ENCODE data around the gene LBR.
"Not testable (repeated sequence)": the region's sequence is repeated elsewhere in the genome, so short reads cannot be mapped to it uniquely, and the experiment has no call there.

LBR gene

GRCh38 chr1:225427235-225428067 lies at the start of gene LBR:
LBR (minus strand) TSS chr1:225428038; CDS start chr1:225424075, 3,963 bp downstream.
- DNase-seq: no peak

GRCh38 chr1:225477296-225477911 lies 49.6 kb upstream of the LBR start:
- DNase-seq: no peak

GRCh38 chr1:225476538-225476988 lies 48.7 kb upstream of the LBR start:
- no peak for DNase-seq

- no peak for DNase-seq
These were observed 48.3 kb upstream of the LBR start for GRCh38 chr1:225476100-225476511.

- DNase-seq: peak; percentile 62
These were observed 47.4 kb upstream of the LBR start for GRCh38 chr1:225474986-225475820.

GRCh38 chr1:225474439-225474985 lies 46.7 kb upstream of the LBR start:
- DNase-seq: no peak

- not testable (repeated sequence) for DNase-seq
These were observed 46.0 kb upstream of the LBR start for GRCh38 chr1:225473676-225474438.

- DNase-seq: not testable (repeated sequence)
These were observed 45.4 kb upstream of the LBR start for GRCh38 chr1:225473266-225473665.

GRCh38 chr1:225471453-225472301 lies 43.8 kb upstream of the LBR start:
- no peak for DNase-seq

- DNase-seq: no peak
These were observed 43.2 kb upstream of the LBR start for GRCh38 chr1:225471109-225471452.

GRCh38 chr1:225470211-225471108 lies 42.6 kb upstream of the LBR start:
- no peak for DNase-seq

GRCh38 chr1:225469051-225469450 lies 41.2 kb upstream of the LBR start:
- no peak for DNase-seq

GRCh38 chr1:225468270-225469020 lies 40.6 kb upstream of the LBR start:
- DNase-seq: no peak

- DNase-seq: peak; percentile 82
These were observed 39.6 kb upstream of the LBR start for GRCh38 chr1:225467193-225468020.

- no peak for DNase-seq
These were observed 39.0 kb upstream of the LBR start for GRCh38 chr1:225466848-225467192.

GRCh38 chr1:225465793-225466517 lies 38.1 kb upstream of the LBR start:
- no peak for DNase-seq

- DNase-seq: no peak
These were observed 37.3 kb upstream of the LBR start for GRCh38 chr1:225464851-225465792.
